CD8-positive, alpha-beta memory T cell (primary cell): ENCODE data around the gene SSR1. TPM values are rescaled to one million over a fixed set of nuclear protein-coding genes. Genes with fewer than 3 reads are reported as not detected.

Experiments
- CTCF ChIA-PET: fragments of 350-600 bp; sonication (Branson Sonifier 250); formaldehyde crosslinking; loops from one replicate; lab custom pipeline; 2021; ENCODE audit warnings: antibody characterized with exemption; lab: Charles Lee
- POLR2A ChIA-PET: fragments of 350-600 bp; sonication (Branson Sonifier 250); formaldehyde crosslinking; loops from one replicate; lab custom pipeline; 2021; ENCODE audit warnings: antibody characterized with exemption; lab: Charles Lee
- DNase-seq, 5 donors: peaks; one replicate each; pipeline versions ENCODE4 v3.0.0 to v3.0.0-alpha.2; 2020 to 2022; ENCODE audit warnings: mixed read lengths in 1 of 5
- H3K27ac ChIP-seq: one replicate; pipeline ENCODE4 v1.7.0; 2013; ENCODE audit warnings: low read depth, mild to moderate bottlenecking, low read length, moderate library complexity
- H3K27me3 ChIP-seq: 2 replicates; pipeline ENCODE4 v1.7.0; 2013; ENCODE audit warnings: low read length, mild to moderate bottlenecking; ENCODE audit not compliant: insufficient read depth, poor library complexity, severe bottlenecking
- H3K36me3 ChIP-seq: 2 replicates; pipeline ENCODE4 v1.7.0; 2013; ENCODE audit warnings: mild to moderate bottlenecking, low read length, moderate library complexity; ENCODE audit not compliant: insufficient read depth
- H3K4me1 ChIP-seq: 2 replicates; pipeline ENCODE4 v1.7.0; 2013; ENCODE audit warnings: mild to moderate bottlenecking, low read length, moderate library complexity; ENCODE audit not compliant: insufficient read depth
- H3K4me3 ChIP-seq: 2 replicates; pipeline ENCODE4 v1.7.0; 2013; ENCODE audit warnings: mild to moderate bottlenecking, low read length
- H3K9me3 ChIP-seq: 2 replicates; pipeline ENCODE4 v1.7.0; 2013; ENCODE audit warnings: mild to moderate bottlenecking, low read length
- H3K27ac Mint-ChIP-seq, 8 donors: one replicate each; pipeline ENCODE4 v1.8.0; 2020 to 2021; ENCODE audit warnings: mixed read lengths in 8 of 8, mild to moderate bottlenecking in 6 of 8, inconsistent platforms in 3 of 8, moderate library complexity in 3 of 8
- H3K27me3 Mint-ChIP-seq, 2 donors: one replicate each; pipeline ENCODE4 v1.8.0; 2020 to 2021; ENCODE audit warnings: mixed read lengths in 2 of 2, mild to moderate bottlenecking in 1 of 2, moderate library complexity in 1 of 2
- H3K36me3 Mint-ChIP-seq, 3 donors: one replicate each; pipeline ENCODE4 v1.8.0; 2020 to 2021; ENCODE audit warnings: mixed read lengths in 3 of 3, inconsistent platforms in 1 of 3, mild to moderate bottlenecking in 1 of 3
- H3K4me1 Mint-ChIP-seq, 3 donors: one replicate each; pipeline ENCODE4 v1.8.0; 2020 to 2021; ENCODE audit warnings: mixed read lengths in 3 of 3, inconsistent platforms in 1 of 3, mild to moderate bottlenecking in 1 of 3
- H3K4me3 Mint-ChIP-seq, 7 donors: one replicate each; pipeline ENCODE4 v1.8.0; 2020 to 2021; ENCODE audit warnings: mixed read lengths in 7 of 7, mild to moderate bottlenecking in 6 of 7, moderate library complexity in 4 of 7, inconsistent platforms in 2 of 7
- H3K9me3 Mint-ChIP-seq, 5 donors: one replicate each; pipeline ENCODE4 v1.8.0; 2020 to 2022; ENCODE audit warnings: mixed read lengths in 5 of 5, mild to moderate bottlenecking in 3 of 5, moderate library complexity in 2 of 5, inconsistent platforms in 1 of 5
- polyA plus RNA-seq: library from polyadenylated mRNA; unstranded; fragments of 300-500 nt; fragmentation: Illumina TruSeq; gene quantifications from one replicate; pipeline ENCODE4 v1.2.3, GENCODE V29; 2021
- total RNA-seq, 2 experiments: library from RNA; stranded (reverse); gene quantifications; one replicate each; pipeline ENCODE4 v1.2.3, GENCODE V29; 2021

Gene SSR1
- total and polyA plus RNA-seq, 3 experiments from 2014 or later, result 153 to 178 (median 165) TPM

- Mint-ChIP-seq H3K27ac (peak overlapping the region in 1 of 8 donors; percentile 46), H3K4me1 (peaks cover 13 to 18% (median 13%) of the 10 kb centered on the region in 3 donors), H3K4me3 (no peak overlapping the region), H3K27me3 (no peaks in the 10 kb centered on the region), H3K9me3 (no peaks in the 10 kb centered on the region), H3K36me3 (peaks cover 11 to 81% (median 26%) of the 10 kb centered on the region in 3 donors)
- no peak overlapping the region for H3K27ac ChIP-seq
- no peaks in the 10 kb centered on the region for H3K27me3 ChIP-seq
- H3K4me1 ChIP-seq, result peaks cover 6% of the 10 kb centered on the region
- ChIA-PET POLR2A (no interaction called here), CTCF (interaction anchor here (0.7 kb wide), 1 partner anchor 7 kb away, joined by 4 read pairs; no protein-coding TSS in a partner anchor)
- H3K36me3 ChIP-seq, result peaks cover 23% of the 10 kb centered on the region
- H3K9me3 ChIP-seq, result no peaks in the 10 kb centered on the region
- H3K4me3 ChIP-seq, result no peak overlapping the region
- DNase-seq, result no peak
Measured at GRCh38 chr6:7230956-7231713, 81.9 kb downstream of the SSR1 start.

GRCh38 chr6:7230327-7230691 is 82.7 kb downstream of the SSR1 start:
- DNase-seq, result no peak
- H3K4me1 ChIP-seq, result peaks cover 6% of the 10 kb centered on the region
- no peaks in the 10 kb centered on the region for H3K27me3 Mint-ChIP-seq
- no peak overlapping the region for H3K27ac ChIP-seq
- no peaks in the 10 kb centered on the region for H3K9me3 ChIP-seq
- H3K36me3 Mint-ChIP-seq, result peaks cover 11 to 81% (median 24%) of the 10 kb centered on the region in 3 donors
- ChIA-PET CTCF (interaction anchor here (0.7 kb wide), 1 partner anchor 8 kb away, joined by 4 read pairs; no protein-coding TSS in a partner anchor), POLR2A (no interaction called here)
- H3K4me3 ChIP-seq, result no peak overlapping the region
- H3K36me3 ChIP-seq, result peaks cover 30% of the 10 kb centered on the region
- H3K4me1 Mint-ChIP-seq, result peaks cover 13 to 16% (median 13%) of the 10 kb centered on the region in 3 donors
- H3K9me3 Mint-ChIP-seq, result no peaks in the 10 kb centered on the region
- no peak overlapping the region for H3K4me3 Mint-ChIP-seq
- no peak overlapping the region for H3K27ac Mint-ChIP-seq
- no peaks in the 10 kb centered on the region for H3K27me3 ChIP-seq

DNA sequence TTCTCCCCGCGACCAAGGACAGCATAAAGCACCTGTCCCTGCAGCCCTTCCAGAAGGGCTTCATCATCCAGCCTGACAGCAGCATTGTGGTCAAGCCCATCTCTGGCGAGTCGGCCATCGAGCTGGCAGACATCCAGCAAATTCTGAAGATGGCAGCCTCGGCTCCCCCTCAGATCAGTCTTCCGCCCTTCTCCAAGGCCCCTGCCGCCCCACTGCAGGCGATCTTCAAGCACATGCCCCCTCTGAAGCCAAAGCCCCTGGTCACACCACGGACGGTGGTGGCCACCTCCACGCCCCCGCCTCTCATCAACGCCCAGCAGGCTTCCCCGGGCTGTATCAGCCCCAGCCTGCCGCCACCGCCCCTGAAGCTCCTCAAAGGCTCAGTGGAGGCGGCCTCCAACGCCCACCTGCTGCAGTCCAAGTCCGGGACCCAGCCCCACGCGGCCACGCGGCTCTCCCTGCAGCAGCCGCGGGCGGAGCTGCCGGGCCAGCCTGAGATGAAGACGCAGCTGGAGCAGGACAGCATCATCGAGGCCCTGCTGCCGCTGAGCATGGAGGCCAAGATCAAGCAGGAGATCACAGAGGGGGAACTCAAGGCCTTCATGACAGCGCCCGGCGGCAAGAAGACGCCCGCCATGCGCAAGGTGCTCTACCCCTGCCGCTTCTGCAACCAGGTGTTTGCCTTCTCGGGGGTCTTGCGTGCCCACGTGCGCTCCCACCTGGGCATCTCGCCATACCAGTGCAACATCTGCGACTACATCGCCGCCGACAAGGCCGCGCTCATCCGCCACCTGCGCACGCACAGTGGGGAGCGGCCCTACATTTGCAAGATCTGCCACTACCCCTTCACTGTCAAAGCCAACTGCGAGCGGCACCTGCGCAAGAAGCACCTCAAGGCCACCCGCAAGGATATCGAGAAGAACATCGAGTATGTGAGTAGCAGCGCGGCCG is 83.3 kb downstream of the SSR1 start:
- peaks cover 11 to 81% (median 22%) of the 10 kb centered on the region in 3 donors for H3K36me3 Mint-ChIP-seq
- H3K9me3 ChIP-seq, result no peaks in the 10 kb centered on the region
- no peaks in the 10 kb centered on the region for H3K9me3 Mint-ChIP-seq
- no peak overlapping the region for H3K4me3 ChIP-seq
- H3K4me1 Mint-ChIP-seq, result peaks cover 13 to 16% (median 13%) of the 10 kb centered on the region in 3 donors
- H3K36me3 ChIP-seq, result peaks cover 37% of the 10 kb centered on the region
- H3K4me3 Mint-ChIP-seq, result no peak overlapping the region
- CTCF ChIA-PET, result no interaction called here
- H3K27ac ChIP-seq, result no peak overlapping the region
- DNase-seq, result no peak
- peaks cover 0 to under 1% of the 10 kb centered on the region in 2 donors for H3K27me3 Mint-ChIP-seq
- POLR2A ChIA-PET, result no interaction called here
- H3K27ac Mint-ChIP-seq, result peak overlapping the region in 1 of 8 donors; percentile 83
- H3K27me3 ChIP-seq, result no peaks in the 10 kb centered on the region
- peaks cover 6% of the 10 kb centered on the region for H3K4me1 ChIP-seq

GRCh38 chr6:7228662-7229375 is 84.2 kb downstream of the SSR1 start:
- Histone ChIP-seq H3K27ac (no peak overlapping the region), H3K27me3 (no peaks in the 10 kb centered on the region), H3K36me3 (peaks cover 41% of the 10 kb centered on the region), H3K4me1 (peaks cover 6% of the 10 kb centered on the region), H3K4me3 (no peak overlapping the region), H3K9me3 (no peaks in the 10 kb centered on the region)
- Mint-ChIP-seq H3K27me3 (peaks cover 0 to 2% of the 10 kb centered on the region in 2 donors), H3K4me1 (peaks cover 10 to 13% (median 11%) of the 10 kb centered on the region in 3 donors), H3K36me3 (peaks cover 11 to 79% (median 22%) of the 10 kb centered on the region in 3 donors), H3K4me3 (no peak overlapping the region), H3K27ac (no peak overlapping the region), H3K9me3 (no peaks in the 10 kb centered on the region)
- CTCF ChIA-PET, result no interaction called here
- DNase-seq, result no peak
- POLR2A ChIA-PET, result no interaction called here

GRCh38 chr6:7224731-7225130 is 88.3 kb downstream of the SSR1 start:
- no peaks in the 10 kb centered on the region for H3K27me3 ChIP-seq
- no peak for DNase-seq
- Mint-ChIP-seq H3K27me3 (peaks cover 0 to 2% of the 10 kb centered on the region in 2 donors), H3K4me3 (no peak overlapping the region), H3K4me1 (peaks cover 0 to 5% (median 2%) of the 10 kb centered on the region in 3 donors), H3K27ac (peak overlapping the region in 3 of 8 donors; percentile 54 to 81 (median 75)), H3K9me3 (no peaks in the 10 kb centered on the region), H3K36me3 (peaks cover 5 to 85% (median 23%) of the 10 kb centered on the region in 3 donors)
- no peak overlapping the region for H3K27ac ChIP-seq
- ChIA-PET POLR2A (no interaction called here), CTCF (interaction anchor here (0.7 kb wide), 1 partner anchor 109 kb away, joined by 3 read pairs; no protein-coding TSS in a partner anchor)
- no peaks in the 10 kb centered on the region for H3K4me1 ChIP-seq
- no peak overlapping the region for H3K4me3 ChIP-seq
- H3K36me3 ChIP-seq, result peaks cover 26% of the 10 kb centered on the region
- no peaks in the 10 kb centered on the region for H3K9me3 ChIP-seq

- no peak for DNase-seq
- Mint-ChIP-seq H3K27ac (peak overlapping the region in 1 of 8 donors; percentile 38), H3K9me3 (no peaks in the 10 kb centered on the region), H3K27me3 (peaks cover 0 to 2% of the 10 kb centered on the region in 2 donors), H3K36me3 (peaks cover 0 to 83% (median 16%) of the 10 kb centered on the region in 3 donors), H3K4me1 (peaks cover 0 to 5% (median 2%) of the 10 kb centered on the region in 3 donors), H3K4me3 (no peak overlapping the region)
- no peaks in the 10 kb centered on the region for H3K27me3 ChIP-seq
- no peak overlapping the region for H3K27ac ChIP-seq
- no peaks in the 10 kb centered on the region for H3K4me1 ChIP-seq
- POLR2A ChIA-PET, result no interaction called here
- CTCF ChIA-PET, result no interaction called here
- H3K4me3 ChIP-seq, result no peak overlapping the region
- peaks cover 27% of the 10 kb centered on the region for H3K36me3 ChIP-seq
- no peaks in the 10 kb centered on the region for H3K9me3 ChIP-seq
Measured at GRCh38 chr6:7222197-7222596, 90.8 kb downstream of the SSR1 start.

DNA sequence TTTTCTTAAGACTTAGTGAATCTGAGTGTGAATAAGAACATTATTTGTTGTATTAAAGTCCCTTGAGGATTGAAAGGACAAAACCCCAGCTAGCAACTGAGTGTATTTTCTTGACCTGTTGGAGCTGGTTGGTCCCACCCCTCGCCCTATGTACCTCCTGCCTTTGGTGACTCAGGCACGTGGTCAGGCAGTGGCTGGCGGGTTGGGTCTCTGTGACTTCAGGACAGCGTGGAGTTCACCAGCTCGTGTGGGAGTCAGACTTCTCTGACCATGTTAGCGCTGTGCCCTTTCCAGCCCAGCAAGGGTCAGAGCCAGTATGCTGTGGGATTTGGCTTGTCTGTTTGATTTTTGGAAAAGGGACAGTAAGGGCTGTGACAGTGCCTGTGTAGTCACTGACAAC is 93.7 kb downstream of the SSR1 start:
- H3K36me3 ChIP-seq, result peaks cover 14% of the 10 kb centered on the region
- POLR2A ChIA-PET, result no interaction called here
- H3K36me3 Mint-ChIP-seq, result peaks cover 3 to 85% (median 14%) of the 10 kb centered on the region in 3 donors
- no peak overlapping the region for H3K27ac ChIP-seq
- no peak overlapping the region for H3K4me3 Mint-ChIP-seq
- H3K9me3 ChIP-seq, result no peaks in the 10 kb centered on the region
- no peaks in the 10 kb centered on the region for H3K27me3 Mint-ChIP-seq
- no peaks in the 10 kb centered on the region for H3K9me3 Mint-ChIP-seq
- H3K27ac Mint-ChIP-seq, result no peak overlapping the region
- no peaks in the 10 kb centered on the region for H3K4me1 ChIP-seq
- no peaks in the 10 kb centered on the region for H3K27me3 ChIP-seq
- no peak overlapping the region for H3K4me3 ChIP-seq
- CTCF ChIA-PET, result no interaction called here
- no peak for DNase-seq
- H3K4me1 Mint-ChIP-seq, result peaks cover 2 to 6% (median 3%) of the 10 kb centered on the region in 3 donors
